MM.1S (cell line): Measurements from ENCODE around the gene KDELR1.

Experiments used
- EZH2 ChIP-seq: fragments of 300-600 bp; sonication (generic); optimal IDR thresholded peaks from 2 replicates; pipeline ENCODE3; 2017; ENCODE audit warnings: low read depth, mild to moderate bottlenecking, antibody characterized with exemption, low read length, mixed read lengths
- EZH2phosphoT487 ChIP-seq: fragments of 300-600 bp; sonication (generic); IDR thresholded peaks from 2 replicates; pipeline ENCODE4 v1.6.1; 2018; ENCODE audit warnings: antibody characterized with exemption, low read length
- TF ChIP-seq, protein P1 (sequence below): fragments of 300-600 bp; sonication (generic); IDR thresholded peaks from 2 replicates; pipeline ENCODE4 v1.5.1; 2016; ENCODE audit warnings: antibody characterized with exemption, low read length, mixed read lengths

DNA sequence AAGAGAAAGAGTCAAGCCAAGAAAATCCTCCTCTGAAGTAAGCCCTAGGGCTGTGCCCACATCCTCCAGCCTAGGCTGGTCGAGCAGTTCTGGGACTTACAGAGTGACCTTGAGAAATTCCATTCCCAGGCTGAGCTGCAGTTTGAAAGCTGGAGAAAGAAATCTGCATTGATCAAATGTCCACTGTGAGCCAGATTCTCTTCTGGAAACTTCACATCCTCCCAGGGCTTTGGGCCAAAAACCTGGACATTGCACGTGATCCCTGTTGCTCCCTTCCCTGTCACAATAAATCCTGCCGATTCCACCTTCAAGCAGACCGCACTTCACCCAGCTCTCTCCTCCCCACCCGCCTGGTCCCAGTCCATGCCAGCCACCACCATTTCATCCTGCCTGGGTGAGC is 43.3 kb downstream of the KDELR1 start:
- TF ChIP-seq, protein P1, sequence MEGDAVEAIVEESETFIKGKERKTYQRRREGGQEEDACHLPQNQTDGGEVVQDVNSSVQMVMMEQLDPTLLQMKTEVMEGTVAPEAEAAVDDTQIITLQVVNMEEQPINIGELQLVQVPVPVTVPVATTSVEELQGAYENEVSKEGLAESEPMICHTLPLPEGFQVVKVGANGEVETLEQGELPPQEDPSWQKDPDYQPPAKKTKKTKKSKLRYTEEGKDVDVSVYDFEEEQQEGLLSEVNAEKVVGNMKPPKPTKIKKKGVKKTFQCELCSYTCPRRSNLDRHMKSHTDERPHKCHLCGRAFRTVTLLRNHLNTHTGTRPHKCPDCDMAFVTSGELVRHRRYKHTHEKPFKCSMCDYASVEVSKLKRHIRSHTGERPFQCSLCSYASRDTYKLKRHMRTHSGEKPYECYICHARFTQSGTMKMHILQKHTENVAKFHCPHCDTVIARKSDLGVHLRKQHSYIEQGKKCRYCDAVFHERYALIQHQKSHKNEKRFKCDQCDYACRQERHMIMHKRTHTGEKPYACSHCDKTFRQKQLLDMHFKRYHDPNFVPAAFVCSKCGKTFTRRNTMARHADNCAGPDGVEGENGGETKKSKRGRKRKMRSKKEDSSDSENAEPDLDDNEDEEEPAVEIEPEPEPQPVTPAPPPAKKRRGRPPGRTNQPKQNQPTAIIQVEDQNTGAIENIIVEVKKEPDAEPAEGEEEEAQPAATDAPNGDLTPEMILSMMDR, result no peak
- TF ChIP-seq EZH2phosphoT487, result no peak
- TF ChIP-seq EZH2, result no peak
